ENCODE results near the gene TTC4.

- no peak for TF ChIP-seq POLR2AphosphoS5 (IDR thresholded peaks at IDR 0.05)
- TF ChIP-seq CTCF (IDR thresholded peaks at IDR 0.05) = no peak
- TF ChIP-seq POLR2A (IDR thresholded peaks at IDR 0.05) = no peak
- no peak for TF ChIP-seq EP300 (IDR thresholded peaks at IDR 0.05)
Measured at GRCh38 chr1:54768093-54768492, 52.4 kb downstream of the TTC4 start.
